Stomach smooth muscle (tissue), 2 donors: Measurements from ENCODE around the gene FBXL17.

Experiments used
- H3K27ac ChIP-seq: one replicate; pipeline ENCODE4 v1.7.0; 2013; ENCODE audit warnings: mild to moderate bottlenecking, low read length, inconsistent platforms
- H3K27me3 ChIP-seq, 2 donors: one replicate each; pipeline ENCODE4 v1.7.0; 2013; ENCODE audit warnings: low read length in 2 of 2; ENCODE audit not compliant: insufficient read depth in 2 of 2, control insufficient read depth in 1 of 2
- H3K36me3 ChIP-seq, 2 donors: one replicate each; pipeline ENCODE4 v1.7.0; 2013; ENCODE audit warnings: low read length in 2 of 2; ENCODE audit not compliant: control insufficient read depth in 2 of 2, insufficient read depth in 2 of 2
- H3K4me1 ChIP-seq: one replicate; pipeline ENCODE4 v1.7.0; 2013; ENCODE audit warnings: low read length; ENCODE audit not compliant: control insufficient read depth, insufficient read depth
- H3K4me3 ChIP-seq, 2 donors: one replicate each; pipeline ENCODE4 v1.7.0; 2013; ENCODE audit warnings: low read length in 2 of 2
- H3K9ac ChIP-seq, 2 donors: one replicate each; pipeline ENCODE4 v1.7.0; 2013; ENCODE audit warnings: low read length in 2 of 2, mild to moderate bottlenecking in 1 of 2
- H3K9me3 ChIP-seq, 2 donors: one replicate each; pipeline ENCODE4 v1.7.0; 2013; ENCODE audit warnings: low read length in 2 of 2; ENCODE audit not compliant: control insufficient read depth in 2 of 2
- donor health status: healthy.
- donor health status: Pancreatic carcinoma.

The FBXL17 gene

GRCh38 chr5:108372369-108372768, 9.5 kb downstream of the FBXL17 start:
- Histone ChIP-seq H3K9ac (no peak overlapping the region), H3K4me3 (no peak overlapping the region), H3K27ac (no peak overlapping the region), H3K9me3 (peaks cover 0 to 18% of the 10 kb centered on the region in 2 donors), H3K36me3 (no peaks in the 10 kb centered on the region), H3K27me3 (no peaks in the 10 kb centered on the region), H3K4me1 (no peaks in the 10 kb centered on the region)

GRCh38 chr5:108371263-108371662, 10.6 kb downstream of the FBXL17 start:
- H3K27ac ChIP-seq: no peak overlapping the region
- H3K36me3 ChIP-seq: no peaks in the 10 kb centered on the region
- no peak overlapping the region for H3K9ac ChIP-seq
- H3K4me1 ChIP-seq: no peaks in the 10 kb centered on the region
- peaks cover 0 to 14% of the 10 kb centered on the region in 2 donors for H3K9me3 ChIP-seq
- no peak overlapping the region for H3K4me3 ChIP-seq
- H3K27me3 ChIP-seq: no peaks in the 10 kb centered on the region

- H3K27me3 ChIP-seq: no peaks in the 10 kb centered on the region
- H3K4me1 ChIP-seq: no peaks in the 10 kb centered on the region
- peaks cover 0 to 7% of the 10 kb centered on the region in 2 donors for H3K9me3 ChIP-seq
- H3K4me3 ChIP-seq: no peak overlapping the region
- no peak overlapping the region for H3K9ac ChIP-seq
- H3K27ac ChIP-seq: no peak overlapping the region
- peaks cover 0 to 5% of the 10 kb centered on the region in 2 donors for H3K36me3 ChIP-seq
Observed at GRCh38 chr5:108369167-108369566, 12.7 kb downstream of the FBXL17 start.

GRCh38 chr5:108367679-108368334, 14.1 kb downstream of the FBXL17 start:
- no peaks in the 10 kb centered on the region for H3K27me3 ChIP-seq
- no peak overlapping the region for H3K4me3 ChIP-seq
- H3K9ac ChIP-seq: no peak overlapping the region
- H3K36me3 ChIP-seq: peaks cover 0 to 5% of the 10 kb centered on the region in 2 donors
- no peaks in the 10 kb centered on the region for H3K4me1 ChIP-seq
- H3K9me3 ChIP-seq: peaks cover 0 to 3% of the 10 kb centered on the region in 2 donors
- H3K27ac ChIP-seq: no peak overlapping the region

GRCh38 chr5:108366500-108366899, 15.4 kb downstream of the FBXL17 start:
- Histone ChIP-seq H3K27me3 (no peaks in the 10 kb centered on the region), H3K27ac (no peak overlapping the region), H3K9me3 (no peaks in the 10 kb centered on the region), H3K9ac (no peak overlapping the region), H3K4me1 (no peaks in the 10 kb centered on the region), H3K4me3 (no peak overlapping the region), H3K36me3 (peaks cover 0 to 5% of the 10 kb centered on the region in 2 donors)

GRCh38 chr5:108361771-108362170, 20.1 kb downstream of the FBXL17 start:
- Histone ChIP-seq H3K4me3 (no peak overlapping the region), H3K4me1 (no peaks in the 10 kb centered on the region), H3K27ac (no peak overlapping the region), H3K9me3 (no peaks in the 10 kb centered on the region), H3K36me3 (peaks cover 0 to 5% of the 10 kb centered on the region in 2 donors), H3K9ac (no peak overlapping the region), H3K27me3 (no peaks in the 10 kb centered on the region)

GRCh38 chr5:108361239-108361638, 20.7 kb downstream of the FBXL17 start:
- peaks cover 0 to 5% of the 10 kb centered on the region in 2 donors for H3K36me3 ChIP-seq
- H3K4me3 ChIP-seq: no peak overlapping the region

GRCh38 chr5:108360280-108360679, 21.6 kb downstream of the FBXL17 start:
- Histone ChIP-seq H3K9ac (no peak overlapping the region), H3K4me1 (no peaks in the 10 kb centered on the region), H3K27ac (no peak overlapping the region)

More at GRCh38 chr5:108361239-108361638, 20.7 kb downstream of the FBXL17 start:
- Histone ChIP-seq H3K27ac (no peak overlapping the region), H3K9ac (no peak overlapping the region), H3K4me1 (no peaks in the 10 kb centered on the region), H3K9me3 (no peaks in the 10 kb centered on the region), H3K27me3 (no peaks in the 10 kb centered on the region)

GRCh38 chr5:108356286-108356685, 25.6 kb downstream of the FBXL17 start:
- Histone ChIP-seq H3K27me3 (no peaks in the 10 kb centered on the region), H3K4me1 (no peaks in the 10 kb centered on the region), H3K36me3 (no peaks in the 10 kb centered on the region), H3K9me3 (no peaks in the 10 kb centered on the region), H3K27ac (no peak overlapping the region), H3K9ac (no peak overlapping the region), H3K4me3 (no peak overlapping the region)

More at GRCh38 chr5:108360280-108360679, 21.6 kb downstream of the FBXL17 start:
- no peaks in the 10 kb centered on the region for H3K27me3 ChIP-seq
- H3K36me3 ChIP-seq: peaks cover 0 to 5% of the 10 kb centered on the region in 2 donors
- H3K4me3 ChIP-seq: no peak overlapping the region
- H3K9me3 ChIP-seq: no peaks in the 10 kb centered on the region

- no peaks in the 10 kb centered on the region for H3K9me3 ChIP-seq
- H3K27me3 ChIP-seq: no peaks in the 10 kb centered on the region
- no peak overlapping the region for H3K4me3 ChIP-seq
- H3K36me3 ChIP-seq: no peaks in the 10 kb centered on the region
- no peak overlapping the region for H3K27ac ChIP-seq
- H3K9ac ChIP-seq: no peak overlapping the region
- H3K4me1 ChIP-seq: no peaks in the 10 kb centered on the region
Observed at GRCh38 chr5:108353087-108353486, 28.8 kb downstream of the FBXL17 start.

GRCh38 chr5:108345541-108346171, 36.2 kb downstream of the FBXL17 start:
- H3K4me1 ChIP-seq: no peaks in the 10 kb centered on the region
- H3K9ac ChIP-seq: no peak overlapping the region
- H3K27ac ChIP-seq: no peak overlapping the region
- H3K27me3 ChIP-seq: no peaks in the 10 kb centered on the region
- no peaks in the 10 kb centered on the region for H3K9me3 ChIP-seq
- no peak overlapping the region for H3K4me3 ChIP-seq
- peaks cover 0 to 3% of the 10 kb centered on the region in 2 donors for H3K36me3 ChIP-seq
